SW 1271 (cell line): ENCODE data around the gene DNAJB7.
"Not testable (repeated sequence)": the region's sequence is repeated elsewhere in the genome, so short reads cannot be mapped to it uniquely, and the experiment has no call there.

ENCODE experiments used
- DNase-seq, 2 experiments: peaks; one replicate each; lab custom pipeline; 2025; lab: John Stamatoyannopoulos, UW

DNAJB7 gene

GRCh38 chr22:40862013-40862412 lies at the start of gene DNAJB7:
Gene DNAJB7, minus strand, starts transcription at chr22:40862113. Its CDS starts 119 bp downstream, at chr22:40861994.
- DNase-seq: no peak

- no peak for DNase-seq
Observed at GRCh38 chr22:40908895-40909294, 47.0 kb upstream of the DNAJB7 start.

GRCh38 chr22:40904101-40904500 lies 42.2 kb upstream of the DNAJB7 start:
- DNase-seq: no peak

- peak in 1 of 2 experiments; percentile 64 for DNase-seq
Observed at GRCh38 chr22:40898850-40899357, 37.0 kb upstream of the DNAJB7 start.

- no peak for DNase-seq
Observed at GRCh38 chr22:40894417-40894816, 32.5 kb upstream of the DNAJB7 start.

- no peak for DNase-seq
Observed at GRCh38 chr22:40890881-40891280, 29.0 kb upstream of the DNAJB7 start.

GRCh38 chr22:40889116-40889515 lies 27.2 kb upstream of the DNAJB7 start:
- DNase-seq: no peak

- DNase-seq: no peak
Observed at GRCh38 chr22:40878922-40879321, 17.0 kb upstream of the DNAJB7 start.

- no peak for DNase-seq
Observed at GRCh38 chr22:40877488-40877887, 15.6 kb upstream of the DNAJB7 start.

GRCh38 chr22:40876907-40877306 lies 15.0 kb upstream of the DNAJB7 start:
- DNase-seq: no peak

GRCh38 chr22:40875111-40875510 lies 13.2 kb upstream of the DNAJB7 start:
- DNase-seq: no peak

GRCh38 chr22:40874016-40874415 lies 12.1 kb upstream of the DNAJB7 start:
- no peak for DNase-seq

- DNase-seq: not testable (repeated sequence)
Observed at GRCh38 chr22:40868379-40868778, 6.5 kb upstream of the DNAJB7 start.

- no peak for DNase-seq
Observed at GRCh38 chr22:40867109-40867508, 5.2 kb upstream of the DNAJB7 start.

GRCh38 chr22:40862537-40862936 lies 624 bp upstream of the DNAJB7 start:
- no peak for DNase-seq

GRCh38 chr22:40857309-40857855 lies 4.5 kb downstream of the DNAJB7 start:
- peak in 1 of 2 experiments; percentile 24 for DNase-seq

GRCh38 chr22:40856513-40857308 lies 5.2 kb downstream of the DNAJB7 start, which contains the start of the genes ST13 and XPNPEP3:
Gene ST13, minus strand, starts transcription at chr22:40856639. Its CDS starts 99 bp downstream, at chr22:40856540.
Gene XPNPEP3, plus strand, starts transcription at chr22:40857148. Its CDS starts 34 bp downstream, at chr22:40857182.
- DNase-seq: peak; percentile 86 to 95

- peak in 1 of 2 experiments; percentile 44 for DNase-seq
Observed at GRCh38 chr22:40855979-40856512, 5.9 kb downstream of the DNAJB7 start.

GRCh38 chr22:40855071-40855978 lies 6.6 kb downstream of the DNAJB7 start:
- DNase-seq: no peak

- DNase-seq: no peak
Observed at GRCh38 chr22:40853961-40854360, 8.0 kb downstream of the DNAJB7 start.

GRCh38 chr22:40853333-40853732 lies 8.6 kb downstream of the DNAJB7 start:
- DNase-seq: no peak

GRCh38 chr22:40845816-40846215 lies 16.1 kb downstream of the DNAJB7 start:
- not testable (repeated sequence) for DNase-seq
